HCT116 (cell line): ENCODE measurements around the gene RAET1G. TPM values are rescaled to one million over a fixed set of nuclear protein-coding genes. Genes with fewer than 3 reads are reported as not detected.

Source experiments
- ATAC-seq: fragments of 200-7000 bp; cut with Tn5 transposase; 2 replicates; pipeline ENCODE4 v1.9.1; 2020; ENCODE audit warnings: mild to moderate bottlenecking, moderate library complexity
- BruUV-seq: library from RNA; stranded (reverse); fragments of 400-500 nt; replicated peaks from 2 replicates; lab custom pipeline; 2021; lab: Mats Ljungman, UMichigan
- CTCF ChIA-PET: fragments of 300-600 bp; sonication (Branson Sonifier 250); formaldehyde crosslinking; loops from one replicate; lab custom pipeline; 2021; ENCODE audit warnings: antibody characterized with exemption; lab: Charles Lee
- POLR2A ChIA-PET: fragments of 300-600, 350-600 bp; sonication (Branson Sonifier 250); formaldehyde crosslinking; loops from one replicate; lab custom pipeline; 2021; ENCODE audit warnings: antibody characterized with exemption; lab: Charles Lee
- RAD21 ChIA-PET, 2 experiments: fragments of 300-600 bp; sonication (Branson Sonifier 250); formaldehyde crosslinking; loops; one replicate each; lab custom pipeline; 2023; ENCODE audit warnings: low total read pairs in 2 of 2; ENCODE audit not compliant: uncharacterized antibody in 2 of 2, unreplicated experiment in 2 of 2, low non-redundant PET in 1 of 2; lab: Charles Lee
- DNase-seq: peaks from one replicate; pipeline ENCODE4 v3.0.0-alpha.2; 2010; ENCODE audit warnings: low read depth, low spot score
- H2AFZ ChIP-seq: fragments of 200-600 bp; shearing (Covaris generic), sonication (generic); 2 replicates; pipeline ENCODE4 v1.6.1; 2017; ENCODE audit warnings: low read depth, mixed run types, mixed read lengths, antibody characterized with exemption, low read length; ENCODE audit not compliant: poor library complexity, severe bottlenecking
- H3K27ac ChIP-seq: 2 replicates; pipeline ENCODE4 v1.5.1; 2012; ENCODE audit warnings: low read depth, low read length
- H3K27me3 ChIP-seq: fragments of 200-600 bp; sonication (generic); 2 replicates; pipeline ENCODE4 v1.6.1; 2016; ENCODE audit warnings: mixed run types, low read length, mixed read lengths; ENCODE audit not compliant: insufficient read depth
- H3K36me3 ChIP-seq, 2 experiments: fragments of 200-500 bp in 1 of 2; fragments of 200-600 bp in 1 of 2; sonication (Bioruptor generic) in 1 of 2; sonication (generic) in 1 of 2; 2 replicates each; pipeline versions ENCODE4 v1.5.1 to v1.6.1; 2014 to 2016; ENCODE audit warnings: low read length in 2 of 2, inconsistent platforms in 1 of 2, mixed read lengths in 1 of 2, mixed run types in 1 of 2; ENCODE audit not compliant: insufficient read depth in 2 of 2, control insufficient read depth in 1 of 2
- H3K4me1 ChIP-seq, 2 experiments: fragments of 200-600 bp in 1 of 2; sonication (generic) in 1 of 2; 2 replicates each; pipeline versions ENCODE4 v1.5.1 to v1.6.1; 2012 to 2017; ENCODE audit warnings: low read length in 2 of 2, inconsistent platforms in 1 of 2, mild to moderate bottlenecking in 1 of 2, mixed read lengths in 1 of 2, mixed run types in 1 of 2, moderate library complexity in 1 of 2; ENCODE audit not compliant: insufficient read depth in 2 of 2, control insufficient read depth in 1 of 2
- H3K4me2 ChIP-seq: fragments of 200-600 bp; sonication (generic); 2 replicates; pipeline ENCODE4 v1.6.1; 2017; ENCODE audit warnings: mixed run types, low read length, mixed read lengths
- H3K4me3 ChIP-seq, 2 experiments: fragments of 200-600 bp in 1 of 2; sonication (generic) in 1 of 2; replicated peaks in 1 of 2; 2 replicates each; pipeline ENCODE4 v1.5.1; 2011 to 2016; ENCODE audit warnings: low read length in 2 of 2, control low read depth in 1 of 2, low read depth in 1 of 2, mild to moderate bottlenecking in 1 of 2, mixed read lengths in 1 of 2, mixed run types in 1 of 2
- H3K79me2 ChIP-seq: fragments of 200-600 bp; sonication (generic); 2 replicates; pipeline ENCODE4 v1.6.1; 2017; ENCODE audit warnings: mild to moderate bottlenecking, mixed run types, low read length, moderate library complexity, mixed read lengths; ENCODE audit not compliant: insufficient read depth
- H3K9ac ChIP-seq: fragments of 200-600 bp; sonication (generic); 2 replicates; pipeline ENCODE4 v1.6.1; 2016; ENCODE audit warnings: low read length, mixed read lengths
- H3K9me2 ChIP-seq: fragments of 200-600 bp; sonication (generic), shearing (Covaris generic); 2 replicates; pipeline ENCODE4 v1.6.1; 2017; ENCODE audit warnings: mixed run types, mild to moderate bottlenecking, moderate library complexity; ENCODE audit not compliant: insufficient read depth
- H3K9me3 ChIP-seq, 2 experiments: fragments of 200-500 bp in 1 of 2; fragments of 200-600 bp in 1 of 2; sonication (Bioruptor generic) in 1 of 2; sonication (generic) in 1 of 2; 2 replicates each; pipeline ENCODE4 v1.6.1; 2014 to 2017; ENCODE audit warnings: low read length in 2 of 2, mixed read lengths in 2 of 2, inconsistent platforms in 1 of 2, low read depth in 1 of 2, mild to moderate bottlenecking in 1 of 2, mixed run types in 1 of 2, moderate library complexity in 1 of 2; ENCODE audit not compliant: control insufficient read depth in 1 of 2, insufficient read depth in 1 of 2
- H4K20me1 ChIP-seq: fragments of 200-600 bp; sonication (generic), shearing (Covaris generic); 2 replicates; pipeline ENCODE4 v1.6.1; 2017; ENCODE audit warnings: mixed run types, mild to moderate bottlenecking, moderate library complexity; ENCODE audit not compliant: insufficient read depth
- EGR1 ChIP-seq: IDR thresholded peaks from 2 replicates; pipeline ENCODE4 v1.6.1; 2012; ENCODE audit warnings: low read depth
- JUND ChIP-seq: IDR thresholded peaks from 2 replicates; pipeline ENCODE4 v1.6.1; 2012
- POLR2A ChIP-seq: IDR thresholded peaks from 2 replicates; pipeline ENCODE4 v1.7.0; 2011; ENCODE audit warnings: borderline replicate concordance; ENCODE audit not compliant: insufficient read depth, insufficient read length; ENCODE audit errors: extremely low read depth
- ZNF274 ChIP-seq: fragments of 200-500 bp; sonication (Bioruptor generic); IDR thresholded peaks from 2 replicates; pipeline ENCODE4 v1.6.1; 2014; ENCODE audit warnings: mild to moderate bottlenecking, low read depth, low read length, inconsistent platforms
- intact Hi-C: fragments of 100-400 bp; cut with micrococcal nuclease; formaldehyde crosslinking; loops from 2 replicates; pipeline ENCODE4 v1.10.0; 2022
- total RNA-seq: library from RNA; stranded (reverse); gene quantifications from one replicate; pipeline ENCODE4 v1.2.1, GENCODE V29; 2021; ENCODE audit not compliant: unreplicated experiment
- TF ChIP-seq, protein P1 (sequence below): IDR thresholded peaks from 2 replicates; pipeline ENCODE4 v1.6.1; 2012; ENCODE audit warnings: low read depth

The RAET1G gene
- total RNA-seq, 1 experiment from 2014 or later = 0.37 TPM

DNA sequence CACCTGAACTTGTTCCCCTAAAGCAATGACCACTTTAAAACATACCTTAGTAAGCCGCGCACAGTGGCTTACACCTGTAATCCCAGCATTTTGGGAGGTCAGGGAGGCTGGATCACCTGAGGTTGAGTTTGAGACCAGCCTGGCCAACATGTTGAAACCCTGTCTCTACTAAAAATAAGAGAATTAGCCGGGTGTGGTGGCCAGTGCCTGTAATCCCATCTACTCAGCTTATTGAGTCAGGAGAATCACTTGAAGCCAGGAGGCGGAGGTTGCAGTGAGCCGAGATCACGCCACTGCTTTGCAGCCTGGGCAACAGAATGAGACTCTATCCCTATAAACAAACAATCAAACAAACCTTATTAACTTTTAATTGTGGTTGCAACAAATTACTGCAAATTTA lies 23.4 kb downstream of the RAET1G start:
- Histone ChIP-seq H3K9me3 (no peaks in the 10 kb centered on the region), H3K36me3 (no peaks in the 10 kb centered on the region), H3K4me1 (peaks cover 38 to 40% of the 10 kb centered on the region in 2 experiments), H3K4me2 (no peak overlapping the region), H3K9ac (no peak overlapping the region), H3K27me3 (no peaks in the 10 kb centered on the region), H3K9me2 (no peaks in the 10 kb centered on the region), H3K4me3 (no peak overlapping the region), H4K20me1 (no peaks in the 10 kb centered on the region), H2AFZ (no peak overlapping the region), H3K79me2 (no peaks in the 10 kb centered on the region), H3K27ac (no peak overlapping the region)
- RAD21 ChIA-PET = no interaction called here
- DNase-seq = no peak
- ATAC-seq = no peak
- CTCF ChIA-PET = no interaction called here
- POLR2A ChIA-PET = no interaction called here
- no TSS peak for BruUV-seq
- intact Hi-C loops = loop anchor here (5.0 kb wide), 1 partner anchor 252 kb away; the partner anchor contains the start of gene KATNA1
- TF ChIP-seq JUND (no peak), EGR1 (no peak), ZNF274 (no peak)
- TF ChIP-seq, protein P1, sequence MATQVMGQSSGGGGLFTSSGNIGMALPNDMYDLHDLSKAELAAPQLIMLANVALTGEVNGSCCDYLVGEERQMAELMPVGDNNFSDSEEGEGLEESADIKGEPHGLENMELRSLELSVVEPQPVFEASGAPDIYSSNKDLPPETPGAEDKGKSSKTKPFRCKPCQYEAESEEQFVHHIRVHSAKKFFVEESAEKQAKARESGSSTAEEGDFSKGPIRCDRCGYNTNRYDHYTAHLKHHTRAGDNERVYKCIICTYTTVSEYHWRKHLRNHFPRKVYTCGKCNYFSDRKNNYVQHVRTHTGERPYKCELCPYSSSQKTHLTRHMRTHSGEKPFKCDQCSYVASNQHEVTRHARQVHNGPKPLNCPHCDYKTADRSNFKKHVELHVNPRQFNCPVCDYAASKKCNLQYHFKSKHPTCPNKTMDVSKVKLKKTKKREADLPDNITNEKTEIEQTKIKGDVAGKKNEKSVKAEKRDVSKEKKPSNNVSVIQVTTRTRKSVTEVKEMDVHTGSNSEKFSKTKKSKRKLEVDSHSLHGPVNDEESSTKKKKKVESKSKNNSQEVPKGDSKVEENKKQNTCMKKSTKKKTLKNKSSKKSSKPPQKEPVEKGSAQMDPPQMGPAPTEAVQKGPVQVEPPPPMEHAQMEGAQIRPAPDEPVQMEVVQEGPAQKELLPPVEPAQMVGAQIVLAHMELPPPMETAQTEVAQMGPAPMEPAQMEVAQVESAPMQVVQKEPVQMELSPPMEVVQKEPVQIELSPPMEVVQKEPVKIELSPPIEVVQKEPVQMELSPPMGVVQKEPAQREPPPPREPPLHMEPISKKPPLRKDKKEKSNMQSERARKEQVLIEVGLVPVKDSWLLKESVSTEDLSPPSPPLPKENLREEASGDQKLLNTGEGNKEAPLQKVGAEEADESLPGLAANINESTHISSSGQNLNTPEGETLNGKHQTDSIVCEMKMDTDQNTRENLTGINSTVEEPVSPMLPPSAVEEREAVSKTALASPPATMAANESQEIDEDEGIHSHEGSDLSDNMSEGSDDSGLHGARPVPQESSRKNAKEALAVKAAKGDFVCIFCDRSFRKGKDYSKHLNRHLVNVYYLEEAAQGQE = no peak

DNA sequence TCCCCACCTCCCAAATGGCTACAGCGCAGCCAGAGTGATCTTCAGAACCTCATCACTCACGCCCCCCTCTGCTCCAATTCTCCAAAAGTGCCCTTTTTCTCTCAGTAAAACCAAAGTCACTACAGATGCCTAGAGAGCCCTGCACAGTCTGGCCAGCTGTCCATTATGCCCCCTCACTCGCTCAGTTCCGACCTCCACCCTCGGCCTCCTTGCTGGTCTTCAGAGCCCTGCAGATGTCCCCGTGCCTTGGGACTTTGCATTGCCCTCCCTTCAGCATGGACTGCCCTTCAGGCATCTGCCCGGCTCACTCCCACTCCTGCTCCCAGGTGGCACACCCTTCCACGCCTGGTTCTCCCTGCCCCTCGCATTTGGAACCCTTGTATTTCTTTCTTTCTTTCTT lies 24.0 kb downstream of the RAET1G start:
- no peaks in the 10 kb centered on the region for H3K79me2 ChIP-seq
- H3K4me3 ChIP-seq = no peak overlapping the region
- no peaks in the 10 kb centered on the region for H4K20me1 ChIP-seq
- no peak overlapping the region for H3K27ac ChIP-seq
- H3K9me2 ChIP-seq = no peaks in the 10 kb centered on the region
- H3K9me3 ChIP-seq = no peaks in the 10 kb centered on the region
- no TSS peak for BruUV-seq
- no peak overlapping the region for H2AFZ ChIP-seq
- no peaks in the 10 kb centered on the region for H3K36me3 ChIP-seq
- RAD21 ChIA-PET = no interaction called here
- H3K27me3 ChIP-seq = no peaks in the 10 kb centered on the region
- no peak overlapping the region for H3K4me2 ChIP-seq
- POLR2A ChIA-PET = no interaction called here
- no peak for TF ChIP-seq POLR2A
- ATAC-seq = no peak
- peaks cover 39 to 42% of the 10 kb centered on the region in 2 experiments for H3K4me1 ChIP-seq
- intact Hi-C loops = loop anchor here (1.0 to 5.0 kb wide), 2 partner anchors 59 to 252 kb away; partner anchors contain the start of gene KATNA1
- H3K9ac ChIP-seq = no peak overlapping the region
- DNase-seq = no peak
- CTCF ChIA-PET = interaction anchor here (1.1 kb wide), 1 partner anchor 58 kb away, joined by 6 read pairs; no protein-coding TSS in a partner anchor
